Forelimb muscle (tissue), 1 donor: ENCODE data around the gene CASQ2. TPM values are rescaled to one million over a fixed set of nuclear protein-coding genes. Genes with fewer than 3 reads are reported as not detected.
"Not testable (repeated sequence)": the region's sequence is repeated elsewhere in the genome, so short reads cannot be mapped to it uniquely, and the experiment has no call there.

Experiments
- DNase-seq: peaks from one replicate; pipeline ENCODE4 v3.0.0-alpha.2; 2013; ENCODE audit warnings: low read depth
- polyA plus RNA-seq: library from polyadenylated mRNA; unstranded; fragments of 120-200 nt; gene quantifications from one replicate; pipeline ENCODE4 v1.2.1, GENCODE V29; 2013; ENCODE audit not compliant: insufficient read length

The CASQ2 gene
- polyA plus RNA-seq, 1 donor: 914 TPM

DNA sequence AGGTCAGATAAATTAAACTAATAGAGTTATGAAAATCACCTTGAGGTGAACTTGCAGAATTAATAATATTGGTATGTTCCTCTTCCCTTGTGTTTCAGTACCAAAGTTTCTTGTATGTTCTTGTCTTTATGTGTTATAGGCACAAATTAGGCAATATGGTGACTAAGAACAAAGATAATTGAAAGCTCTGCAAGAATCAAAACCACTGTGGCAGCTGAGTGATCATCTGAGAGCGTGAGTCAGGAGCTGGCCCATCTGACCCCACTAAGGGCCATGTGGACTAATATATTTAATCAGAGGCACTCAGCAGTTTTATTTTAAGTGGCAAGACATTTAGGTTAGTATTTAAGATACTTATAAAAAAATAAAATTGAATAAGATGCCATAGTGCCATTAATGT is 12.8 kb upstream of the CASQ2 start:
- no peak for DNase-seq

DNA sequence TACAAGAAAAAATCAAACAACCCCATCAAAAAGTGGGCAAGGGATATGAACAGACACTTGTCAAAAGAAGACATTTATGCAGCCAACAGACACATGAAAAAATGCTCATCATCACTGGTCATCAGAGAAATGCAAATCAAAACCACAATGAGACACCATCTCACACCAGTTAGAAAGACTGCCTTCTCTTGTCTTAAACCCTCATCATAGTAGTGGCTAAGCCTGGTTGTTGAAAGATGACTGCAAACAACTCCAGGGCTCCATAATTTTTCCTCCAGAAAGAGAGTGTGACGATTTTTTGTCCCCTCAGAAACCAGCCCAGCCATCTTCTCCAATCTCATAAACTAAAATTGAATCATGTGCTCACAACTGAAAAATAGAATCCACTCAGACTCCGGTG is 12.1 kb upstream of the CASQ2 start:
- DNase-seq: not testable (repeated sequence)

GRCh38 chr1:115779075-115779474 is 10.6 kb upstream of the CASQ2 start:
- not testable (repeated sequence) for DNase-seq

- DNase-seq: peak; percentile 73
Measured at GRCh38 chr1:115771847-115772457, 3.4 kb upstream of the CASQ2 start.

GRCh38 chr1:115771094-115771846 is 2.8 kb upstream of the CASQ2 start:
- DNase-seq: no peak

GRCh38 chr1:115767403-115767802 is 1.1 kb downstream of the CASQ2 start:
- no peak for DNase-seq

DNA sequence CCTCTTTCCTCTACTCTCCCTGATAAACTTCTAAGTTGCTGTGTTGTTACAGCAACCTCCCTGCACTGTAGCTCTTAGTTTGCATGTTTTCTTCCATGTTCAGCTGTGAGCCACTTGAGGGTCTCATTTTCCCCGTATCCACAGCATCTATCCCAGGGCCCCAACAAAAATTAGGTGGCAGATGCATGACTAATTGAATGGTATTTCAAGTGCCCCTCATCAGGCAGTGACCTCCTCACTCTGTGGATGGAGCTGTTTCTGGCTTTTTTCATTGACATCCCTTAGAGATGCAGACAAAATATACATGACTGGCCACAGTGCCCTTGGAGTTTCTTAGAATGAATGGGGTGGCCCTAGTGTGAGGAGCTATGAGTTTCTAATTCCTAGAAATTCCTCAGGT is 3.4 kb downstream of the CASQ2 start:
- DNase-seq: no peak

DNA sequence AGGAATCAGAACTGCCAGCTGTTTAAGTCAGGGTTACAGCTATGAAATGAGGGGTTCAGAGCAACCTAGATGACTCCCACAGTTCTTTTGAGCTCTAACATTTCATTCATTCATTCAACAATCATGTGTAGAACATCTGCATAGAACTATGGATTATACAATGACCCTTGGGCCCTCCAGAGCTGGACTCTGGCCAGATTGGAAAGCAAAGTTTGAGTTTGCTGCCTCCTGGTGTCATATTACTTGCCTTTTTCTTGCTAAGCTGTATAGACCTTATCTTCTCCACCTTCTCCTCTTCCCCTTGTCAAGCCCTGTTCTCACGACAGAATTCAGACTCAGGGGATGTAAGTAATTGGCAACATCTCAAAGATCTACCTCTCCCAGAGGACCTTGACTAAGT is 4.0 kb downstream of the CASQ2 start:
- DNase-seq: no peak

DNA sequence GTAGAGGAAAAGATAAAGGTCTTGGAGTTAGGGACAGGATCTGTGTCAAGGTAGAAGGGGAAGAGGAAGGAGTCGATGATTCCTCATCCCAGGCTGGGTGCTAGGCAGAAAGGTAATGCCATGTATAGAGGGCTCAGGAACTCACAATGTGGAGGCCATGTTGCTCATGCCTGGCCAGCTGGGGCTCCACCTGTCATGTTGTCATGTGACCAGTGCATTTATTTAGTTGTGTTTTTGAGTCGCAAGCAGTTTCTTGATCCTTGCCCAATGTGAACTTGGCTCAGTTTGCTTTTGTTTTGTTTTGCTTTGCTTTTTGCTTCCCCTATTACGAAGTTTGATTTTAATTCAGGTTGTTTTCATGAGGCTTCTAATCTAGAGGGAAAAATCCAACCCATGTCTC is 5.7 kb downstream of the CASQ2 start:
- no peak for DNase-seq

GRCh38 chr1:115761601-115762302 is 6.8 kb downstream of the CASQ2 start:
- no peak for DNase-seq

GRCh38 chr1:115757856-115758255 is 10.7 kb downstream of the CASQ2 start:
- DNase-seq: no peak

- DNase-seq: no peak
Measured at GRCh38 chr1:115757326-115757725, 11.2 kb downstream of the CASQ2 start.

DNA sequence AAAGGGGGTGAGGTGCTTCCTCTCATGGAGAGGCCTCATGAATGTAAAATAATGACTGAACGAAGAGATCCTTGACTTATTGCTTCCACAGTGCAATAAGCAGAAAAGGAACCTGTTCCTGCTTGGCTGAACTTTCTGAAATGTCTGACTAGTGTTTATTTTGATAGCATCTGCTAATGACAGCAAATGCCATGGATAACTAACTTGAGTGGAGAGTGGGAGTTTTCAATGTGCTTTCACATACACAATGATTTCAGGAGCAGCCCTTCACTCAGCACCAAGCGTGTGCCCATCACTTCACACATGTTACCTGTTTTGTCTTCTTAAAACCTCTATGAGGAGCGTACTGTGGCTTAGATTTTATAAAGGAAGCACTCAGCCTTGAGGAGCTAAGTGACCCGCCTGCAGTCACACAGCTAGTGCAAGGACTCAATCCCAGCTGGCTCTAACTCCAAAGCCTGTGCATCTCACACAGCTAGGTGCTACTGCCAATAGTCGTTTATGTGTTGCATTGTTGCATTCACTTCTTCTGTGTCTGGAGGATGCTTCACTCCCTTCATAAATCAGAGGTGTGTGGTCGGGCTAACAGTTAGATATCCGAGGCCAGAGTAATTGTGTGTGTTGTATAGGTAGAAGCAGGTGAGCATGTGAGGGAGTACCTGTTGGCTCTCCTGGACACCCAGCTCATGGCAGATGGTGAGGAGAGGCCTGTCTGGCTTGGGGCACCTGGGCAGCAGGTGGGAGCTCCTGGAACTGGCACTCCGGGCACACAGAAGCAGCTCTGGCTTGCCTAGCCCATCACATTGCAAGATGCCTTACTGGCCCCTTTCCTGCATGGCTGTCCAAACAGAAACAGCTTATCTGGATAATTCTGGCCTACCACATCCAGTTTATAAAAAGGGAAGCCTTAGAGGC is 12.8 kb downstream of the CASQ2 start:
- DNase-seq: no peak

- DNase-seq: no peak
Measured at GRCh38 chr1:115753830-115754229, 14.7 kb downstream of the CASQ2 start.

DNA sequence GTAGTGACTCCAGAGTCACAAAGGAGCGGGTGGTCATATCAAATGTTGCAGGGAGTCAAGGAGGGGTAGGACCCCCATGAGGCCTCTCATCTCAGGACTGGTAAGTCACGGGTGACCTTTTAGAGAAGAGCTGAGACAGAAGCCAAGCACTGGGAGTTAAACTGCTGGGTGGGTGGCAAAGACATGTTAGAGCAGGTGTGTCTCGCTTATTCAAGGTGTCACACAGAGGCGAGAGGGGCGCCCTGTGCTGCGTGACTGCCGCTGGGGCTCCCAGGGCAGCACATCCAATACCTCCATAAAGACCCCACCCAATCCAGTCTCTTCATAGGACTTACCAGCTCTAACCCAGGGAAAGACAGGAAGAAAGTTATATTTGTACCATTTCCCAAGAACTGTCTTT is 15.2 kb downstream of the CASQ2 start:
- no peak for DNase-seq

DNA sequence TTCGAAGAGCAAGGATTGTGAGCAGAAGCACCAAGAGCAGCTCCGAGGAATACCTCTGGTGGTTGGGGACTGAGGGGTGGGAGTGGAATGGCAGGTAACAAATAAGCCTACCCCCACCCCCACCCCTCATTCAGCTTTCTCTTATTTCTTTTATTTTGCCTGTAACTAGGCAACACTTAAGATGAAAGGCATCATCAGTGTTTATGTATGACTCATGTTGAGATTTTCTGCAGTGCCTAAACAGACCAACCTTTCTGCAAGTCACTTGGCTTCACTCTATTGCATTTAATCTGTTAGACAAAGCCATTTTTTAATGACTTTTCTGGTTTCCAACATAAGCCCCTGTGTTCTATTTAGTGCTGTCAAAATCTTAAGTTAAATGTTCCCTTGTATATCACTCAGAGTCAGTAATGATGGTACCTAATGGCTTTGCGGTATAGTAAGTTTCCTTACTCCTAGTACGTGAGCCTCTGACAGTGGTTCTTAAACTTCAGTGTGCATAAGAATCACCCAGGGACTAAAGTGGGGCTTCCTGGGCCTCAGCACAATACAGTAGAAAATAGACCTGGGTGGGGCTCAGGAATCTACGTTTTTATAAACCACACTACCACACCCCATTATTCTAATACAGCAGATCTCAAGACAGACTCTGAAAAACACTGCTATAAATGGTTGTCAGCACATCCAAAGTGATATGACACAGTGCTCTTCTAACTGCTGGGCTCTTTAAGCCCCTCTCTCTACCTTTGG is 19.9 kb downstream of the CASQ2 start:
- no peak for DNase-seq

- DNase-seq: no peak
Measured at GRCh38 chr1:115746021-115746690, 22.4 kb downstream of the CASQ2 start.

DNA sequence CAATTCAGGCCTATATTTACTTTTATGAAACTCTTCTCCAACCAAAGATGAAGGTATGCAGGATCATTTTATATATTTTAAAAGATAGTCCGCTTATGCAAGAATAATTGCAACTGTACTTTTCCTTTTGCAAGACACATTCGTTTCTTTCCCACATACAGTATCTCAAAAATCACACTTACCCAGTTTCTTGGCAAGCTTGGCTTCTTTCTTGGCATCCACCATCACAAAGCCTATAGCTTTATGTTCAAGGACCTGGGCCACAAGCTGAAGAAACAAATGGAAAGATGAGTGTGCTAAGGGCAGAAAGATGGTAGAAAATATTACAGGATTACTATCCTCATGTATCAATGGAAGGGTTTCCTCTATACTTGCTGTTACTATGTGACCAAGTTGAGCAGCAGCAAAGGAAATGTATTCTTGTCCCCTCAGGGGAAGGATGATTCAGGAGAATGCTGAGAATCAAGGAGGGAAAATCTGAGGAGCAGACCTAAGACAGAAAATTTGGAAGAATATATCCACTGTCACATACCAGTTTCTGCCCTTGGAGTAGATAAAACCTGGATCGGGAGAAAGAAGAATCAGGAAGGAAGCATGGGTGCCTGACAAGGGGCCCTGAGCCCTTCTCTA is 23.8 kb downstream of the CASQ2 start:
- DNase-seq: no peak

DNA sequence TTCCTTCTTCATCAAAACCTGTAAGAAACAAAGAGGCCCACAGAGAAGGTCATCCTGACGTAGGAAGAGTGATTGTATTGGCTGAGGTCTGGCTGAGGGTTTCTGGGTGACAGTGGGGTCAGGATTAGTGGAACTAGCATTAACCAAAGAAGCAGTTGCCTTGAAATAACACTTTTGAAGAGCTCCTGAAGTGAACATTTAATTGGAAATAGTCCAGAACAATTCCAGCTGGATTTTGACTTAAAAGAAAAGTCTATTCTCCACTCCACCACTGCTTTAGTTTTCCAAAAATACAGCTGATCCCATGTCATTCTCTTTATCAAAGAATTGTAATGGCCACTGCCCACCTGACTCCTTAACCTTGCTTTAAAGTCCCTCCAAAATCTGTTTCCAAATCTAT is 27.7 kb downstream of the CASQ2 start:
- DNase-seq: no peak

GRCh38 chr1:115732316-115732715 is 36.2 kb downstream of the CASQ2 start:
- DNase-seq: no peak
